MG63 (cell line): ENCODE data around the gene TCN1. TPM values are rescaled to one million over a fixed set of nuclear protein-coding genes. Genes with fewer than 3 reads are reported as not detected.
"Not testable (repeated sequence)": the region's sequence is repeated elsewhere in the genome, so short reads cannot be mapped to it uniquely, and the experiment has no call there.

Source experiments
- DNase-seq: peaks from one replicate; pipeline ENCODE4 v3.0.0-alpha.2; 2020
- H3K27me3 ChIP-seq: fragments of 250-450 bp; sonication (Bioruptor Pico); 2 replicates; pipeline ENCODE4 v1.5.1; 2020; ENCODE audit warnings: mild to moderate bottlenecking, moderate library complexity
- H3K36me3 ChIP-seq: fragments of 250-450 bp; sonication (Bioruptor Pico); 2 replicates; pipeline ENCODE4 v1.5.1; 2020; ENCODE audit warnings: mild to moderate bottlenecking, moderate library complexity
- H3K4me3 ChIP-seq: fragments of 250-450 bp; sonication (Bioruptor Pico); 2 replicates; pipeline ENCODE4 v1.5.1; 2020; ENCODE audit warnings: mild to moderate bottlenecking, moderate library complexity
- H3K9me3 ChIP-seq: fragments of 250-450 bp; sonication (Bioruptor Pico); 2 replicates; pipeline ENCODE4 v1.5.1; 2020; ENCODE audit warnings: mild to moderate bottlenecking, moderate library complexity
- total RNA-seq: library from RNA; depleted of rRNA; stranded (reverse); fragments of >200 nt; shearing (Covaris generic); gene quantifications from 2 replicates; pipeline ENCODE4 v1.2.3, GENCODE V29; 2014; ENCODE audit warnings: low replicate concordance; rRNA removed

TCN1 gene
- total RNA-seq, 1 experiment from 2014 or later = not detected

DNA sequence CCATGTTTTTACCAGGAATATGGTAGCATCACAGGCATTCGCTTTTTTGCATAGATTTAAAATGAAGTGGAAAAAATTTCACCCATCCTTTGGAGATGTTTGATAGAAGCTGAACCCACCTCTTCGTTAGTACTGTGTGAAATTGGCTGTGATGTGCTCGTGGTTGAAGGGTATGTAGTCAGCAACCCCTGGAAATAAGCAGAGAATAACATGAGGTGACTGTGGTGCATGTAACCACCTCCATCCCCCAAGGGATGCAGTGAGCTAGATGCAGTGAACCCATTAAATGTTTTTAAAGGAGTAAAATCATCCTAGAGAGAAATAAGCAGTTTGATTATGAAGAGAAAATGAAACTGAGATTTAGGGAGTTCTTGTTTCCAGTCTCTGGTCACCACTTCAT is 36.9 kb downstream of the TCN1 start:
- no peak for DNase-seq
- Histone ChIP-seq H3K9me3 (no peaks in the 10 kb centered on the region), H3K27me3 (no peaks in the 10 kb centered on the region), H3K4me3 (no peak overlapping the region), H3K36me3 (no peaks in the 10 kb centered on the region)

DNA sequence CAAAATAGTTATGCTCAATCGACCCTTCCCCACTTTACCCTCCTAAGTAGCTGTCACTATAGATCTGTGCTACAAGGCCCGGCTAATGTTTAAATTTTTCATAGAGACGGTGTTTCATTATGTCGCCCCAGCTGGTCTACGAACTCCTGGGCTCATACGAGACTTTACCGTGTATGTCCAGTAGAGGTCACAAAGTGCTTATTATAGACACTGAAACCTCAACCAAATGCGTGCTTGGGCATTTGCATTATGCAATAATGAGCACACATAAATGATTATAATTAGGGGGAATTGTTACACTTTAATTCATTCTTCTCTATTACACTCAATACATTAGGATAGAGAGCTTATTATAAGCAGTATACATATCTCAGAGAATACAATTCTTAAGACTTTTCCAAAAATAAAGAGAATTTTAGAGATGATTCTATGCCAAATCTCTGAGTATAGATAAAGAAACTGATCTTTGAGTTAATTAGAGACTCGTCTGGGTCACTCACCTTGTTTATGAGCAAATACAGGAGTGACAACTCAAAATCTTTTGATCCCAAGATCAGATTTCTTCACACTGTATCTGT is 43.2 kb downstream of the TCN1 start:
- H3K27me3 ChIP-seq = no peaks in the 10 kb centered on the region
- H3K36me3 ChIP-seq = no peaks in the 10 kb centered on the region
- no peaks in the 10 kb centered on the region for H3K9me3 ChIP-seq
- H3K4me3 ChIP-seq = no peak overlapping the region
- peak; percentile 33 for DNase-seq

- no peaks in the 10 kb centered on the region for H3K9me3 ChIP-seq
- DNase-seq = no peak
- no peaks in the 10 kb centered on the region for H3K27me3 ChIP-seq
- H3K4me3 ChIP-seq = no peak overlapping the region
- H3K36me3 ChIP-seq = no peaks in the 10 kb centered on the region
These were observed 47.7 kb downstream of the TCN1 start for GRCh38 chr11:59818572-59818971.

DNA sequence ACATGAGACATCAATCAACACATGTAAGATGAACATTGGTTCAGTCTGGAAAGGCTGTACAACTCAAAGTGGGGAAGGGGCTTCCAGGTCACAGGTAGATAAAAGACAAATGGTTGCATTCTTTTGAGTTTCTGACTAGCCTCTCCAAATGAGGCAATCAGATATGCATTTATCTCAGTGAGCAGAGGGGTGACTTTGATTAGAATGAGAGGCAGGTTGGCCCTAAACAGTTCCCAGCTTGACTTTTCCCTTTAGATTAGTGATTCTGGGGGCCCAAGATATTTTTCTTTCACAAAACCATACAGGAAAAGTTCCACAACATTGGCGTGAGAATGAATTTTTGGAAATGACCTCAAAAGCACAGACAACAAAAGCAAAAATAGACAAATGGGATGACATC is 49.9 kb downstream of the TCN1 start:
- not testable (repeated sequence) for DNase-seq, H3K4me3 ChIP-seq, H3K27me3 ChIP-seq, H3K36me3 ChIP-seq, H3K9me3 ChIP-seq

DNA sequence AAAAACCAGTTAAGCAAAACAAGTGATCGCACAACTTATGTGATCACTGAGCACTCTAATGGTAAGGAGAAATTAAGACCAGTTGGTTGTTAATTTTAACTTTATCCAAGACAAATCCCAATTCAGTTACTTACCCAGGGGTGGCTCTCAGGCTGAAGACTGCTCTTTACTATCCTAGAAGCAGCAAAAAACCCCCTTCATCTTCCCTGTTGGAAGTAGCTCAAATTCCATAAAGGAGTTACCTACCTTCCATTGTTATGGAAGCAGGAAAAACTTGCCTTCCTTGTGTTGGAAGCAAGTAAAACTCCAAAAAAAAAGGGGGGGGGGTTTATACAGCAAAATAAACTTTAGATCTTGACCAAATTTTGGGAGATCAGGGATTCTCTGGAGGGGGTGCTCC is 50.5 kb downstream of the TCN1 start:
- Histone ChIP-seq H3K36me3 (no peaks in the 10 kb centered on the region), H3K4me3 (no peak overlapping the region), H3K27me3 (no peaks in the 10 kb centered on the region), H3K9me3 (no peaks in the 10 kb centered on the region)
- no peak for DNase-seq

DNA sequence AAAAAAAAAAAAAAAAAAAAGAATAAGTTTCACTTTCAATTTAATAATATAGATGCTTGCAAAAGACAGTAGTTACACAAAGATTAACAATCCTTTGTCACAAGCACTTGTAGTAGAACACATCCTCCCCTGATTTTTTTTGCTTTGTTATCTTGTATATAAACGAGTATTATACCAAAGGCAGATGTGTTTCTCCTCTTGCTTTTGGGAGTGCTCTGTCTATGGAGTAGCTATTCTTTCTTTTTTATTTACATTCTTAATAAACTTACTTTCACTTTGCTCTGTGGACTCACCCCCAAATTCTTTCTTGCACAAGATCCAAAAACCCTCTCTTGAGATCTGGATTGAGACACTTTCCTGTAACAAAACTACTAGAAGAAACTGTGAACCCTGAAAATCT is 52.3 kb downstream of the TCN1 start:
- Histone ChIP-seq H3K27me3 (no peaks in the 10 kb centered on the region), H3K9me3 (no peaks in the 10 kb centered on the region), H3K4me3 (peak overlapping the region; percentile 16; the same call in 1 of the 2 replicates), H3K36me3 (peaks cover 3% of the 10 kb centered on the region; the same call in 1 of the 2 replicates)
- no peak for DNase-seq

DNA sequence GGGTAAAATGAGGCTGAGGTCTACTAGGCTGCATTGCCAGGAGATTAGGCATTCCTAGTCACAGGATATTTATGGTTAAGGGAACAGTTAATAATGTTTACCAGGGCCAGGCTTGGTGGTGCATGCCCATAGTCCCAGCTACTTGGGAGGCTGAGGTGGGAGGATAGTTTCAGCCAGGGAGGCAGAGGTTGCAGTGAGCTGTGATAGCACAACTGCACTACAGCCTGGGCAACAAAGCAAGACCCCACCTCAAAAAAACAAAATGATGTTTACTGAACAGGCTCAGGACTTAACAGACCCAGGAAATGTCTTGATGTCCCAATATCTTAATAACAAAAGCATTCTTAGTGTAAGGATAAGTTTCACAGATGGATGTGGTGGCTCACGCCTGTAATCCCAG is 52.9 kb downstream of the TCN1 start:
- H3K9me3 ChIP-seq = no peaks in the 10 kb centered on the region
- DNase-seq = no peak

DNA sequence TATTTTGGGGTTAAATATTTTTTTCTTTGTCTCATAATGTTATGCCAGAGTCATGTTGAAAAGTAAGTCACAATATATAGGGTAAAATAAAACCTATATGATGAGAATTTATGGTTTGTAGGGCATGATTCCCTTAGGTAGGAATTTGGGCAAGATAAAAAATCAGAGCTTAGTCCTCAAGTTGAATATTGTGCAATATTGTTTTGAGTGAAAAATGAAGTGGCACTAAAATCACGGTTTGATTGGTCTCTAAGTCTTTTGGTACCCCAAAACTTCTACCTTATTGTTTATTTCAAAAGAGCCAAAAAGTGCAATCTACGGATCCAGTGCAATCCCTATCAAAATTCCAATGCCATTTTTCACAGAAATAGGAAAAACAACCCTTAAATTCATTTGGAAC is 54.1 kb downstream of the TCN1 start:
- no peak for DNase-seq
- no peaks in the 10 kb centered on the region for H3K9me3 ChIP-seq
- H3K36me3 ChIP-seq = peaks cover 13% of the 10 kb centered on the region
- H3K4me3 ChIP-seq = no peak overlapping the region
- no peaks in the 10 kb centered on the region for H3K27me3 ChIP-seq

More for the DNA sequence above, 52.9 kb downstream of the TCN1 start:
- no peak overlapping the region for H3K4me3 ChIP-seq
- H3K27me3 ChIP-seq = no peaks in the 10 kb centered on the region
- H3K36me3 ChIP-seq = peaks cover 7% of the 10 kb centered on the region; the same call in 1 of the 2 replicates

DNA sequence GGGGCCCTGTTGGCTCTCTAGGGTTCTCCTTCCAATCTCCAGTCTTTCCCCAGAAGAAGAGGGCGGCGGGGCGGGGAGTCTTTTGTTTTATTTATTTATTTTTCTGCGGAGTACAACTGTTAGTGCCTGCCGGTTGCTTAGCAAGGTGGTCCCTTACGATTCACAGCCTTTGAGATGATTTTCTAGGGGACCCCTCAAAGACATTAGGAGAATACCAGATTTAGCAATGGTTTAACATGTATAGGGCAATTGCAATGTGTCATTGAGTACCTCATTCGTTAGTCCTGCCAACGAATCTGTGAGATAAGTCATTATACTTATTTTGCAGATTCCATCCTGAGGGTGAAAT is 55.4 kb downstream of the TCN1 start:
- no peak for DNase-seq

DNA sequence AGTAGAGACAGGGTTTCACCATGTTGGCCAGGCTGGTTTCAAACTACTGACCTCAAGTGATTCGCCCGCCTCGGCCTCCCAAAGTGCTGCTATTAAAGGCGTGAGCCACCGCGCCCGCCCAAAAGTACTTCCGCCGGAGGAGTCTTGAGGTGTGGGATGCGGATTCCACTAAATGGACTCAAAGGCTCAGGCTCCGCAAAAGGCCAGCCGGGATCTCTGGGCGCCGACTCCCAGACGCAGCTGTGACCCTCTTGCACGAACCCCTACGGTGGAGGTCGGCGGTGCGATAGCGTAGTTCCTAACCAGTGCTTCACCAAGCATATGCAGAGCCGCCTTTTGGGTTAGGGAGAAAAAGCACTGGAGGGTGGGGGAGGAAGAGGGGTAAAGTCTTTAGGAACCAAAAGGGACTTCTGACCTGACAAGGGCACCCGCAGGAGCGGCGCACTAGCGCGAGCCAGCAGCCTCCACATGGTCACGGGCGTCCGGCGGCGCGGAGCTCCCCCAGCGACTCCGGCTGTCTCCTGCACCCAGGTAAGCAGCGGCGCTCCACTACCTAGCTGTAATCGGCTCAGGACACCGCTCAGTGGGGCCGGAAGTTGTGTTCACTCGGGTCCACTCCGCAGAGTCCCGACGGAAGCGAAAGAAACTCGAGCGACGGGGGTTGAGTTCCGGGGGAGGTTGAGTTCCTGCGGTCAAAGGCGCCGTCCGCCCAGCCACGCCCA is 55.9 kb downstream of the TCN1 start, which contains the start of gene MRPL16:
MRPL16 (minus strand) TSS at position 590 of the 722 bp plus-strand sequence; CDS start at position 470, 120 bp downstream.
- Histone ChIP-seq H3K36me3 (peaks cover 29% of the 10 kb centered on the region), H3K27me3 (no peaks in the 10 kb centered on the region)
- DNase-seq = peak; percentile 87

More for the DNA sequence above, 55.4 kb downstream of the TCN1 start:
- Histone ChIP-seq H3K27me3 (no peaks in the 10 kb centered on the region), H3K4me3 (peak overlapping the region; percentile 96), H3K36me3 (peaks cover 25% of the 10 kb centered on the region), H3K9me3 (no peaks in the 10 kb centered on the region)

DNA sequence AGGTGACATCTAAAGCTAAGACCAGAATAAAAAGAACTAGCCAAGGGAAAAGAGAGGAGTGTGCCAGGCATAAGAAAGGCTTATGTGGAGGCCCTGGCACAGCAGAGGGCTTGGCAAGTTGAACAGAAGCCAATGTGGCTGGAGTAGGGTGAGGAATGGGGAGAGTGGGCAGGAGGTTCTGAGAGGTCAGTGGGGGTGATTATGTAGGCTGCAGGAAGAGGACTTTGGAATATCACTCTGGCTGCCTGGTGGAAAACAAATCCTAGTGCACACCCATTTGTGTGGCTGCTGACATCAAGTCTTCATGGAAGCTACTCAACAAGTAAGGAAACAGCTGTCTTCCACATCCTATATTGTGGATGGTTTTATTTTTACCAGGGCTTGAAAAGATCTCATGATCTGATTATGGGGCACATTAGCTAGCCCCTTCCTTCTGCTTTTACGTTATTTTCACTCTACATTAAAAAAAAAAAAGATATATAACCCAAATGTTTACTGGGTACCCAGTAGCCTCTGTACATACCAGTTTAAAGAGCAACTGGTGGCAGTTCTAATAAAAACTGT is 59.2 kb downstream of the TCN1 start:
- Histone ChIP-seq H3K36me3 (peaks cover 40% of the 10 kb centered on the region), H3K27me3 (no peaks in the 10 kb centered on the region), H3K9me3 (no peaks in the 10 kb centered on the region), H3K4me3 (no peak overlapping the region)
- DNase-seq = no peak

More for the DNA sequence above, 55.9 kb downstream of the TCN1 start, which contains the start of gene MRPL16:
- Histone ChIP-seq H3K9me3 (no peaks in the 10 kb centered on the region), H3K4me3 (peak within 1 kb of the TSS; percentile 96)

GRCh38 chr11:59804061-59804460 is 62.2 kb downstream of the TCN1 start:
- no peak overlapping the region for H3K4me3 ChIP-seq
- no peak for DNase-seq
- H3K27me3 ChIP-seq = no peaks in the 10 kb centered on the region
- H3K36me3 ChIP-seq = peaks cover 38% of the 10 kb centered on the region
- H3K9me3 ChIP-seq = no peaks in the 10 kb centered on the region

Other genes starting within 250 kb of the TCN1 start
- gene PATL1, start 197.4 kb downstream of the TCN1 start, total RNA-seq = 8.4 and 9.9 TPM in 2 replicates
- not detected in 2 replicates for gene OR10V1, start 152.6 kb downstream of the TCN1 start, total RNA-seq
- gene STX3, start 111.1 kb downstream of the TCN1 start, total RNA-seq = 5.6 and 9.4 TPM in 2 replicates
- 71.5 and 139 TPM in 2 replicates for gene MRPL16, start 55.7 kb downstream of the TCN1 start, total RNA-seq
- not detected in 2 replicates for gene CBLIF, start 21.0 kb downstream of the TCN1 start, total RNA-seq
- gene OOSP3, start 12.3 kb upstream of the TCN1 start, total RNA-seq = not detected in 2 replicates
- not detected in 2 replicates for gene OOSP1, start 71.9 kb upstream of the TCN1 start, total RNA-seq
- gene OOSP4A, start 97.5 kb upstream of the TCN1 start, total RNA-seq = not detected in 2 replicates
- gene OOSP4B, start 150.7 kb upstream of the TCN1 start, total RNA-seq = not detected in 2 replicates
- gene OOSP2, start 173.9 kb upstream of the TCN1 start, total RNA-seq = not detected in 2 replicates
- gene MS4A3, start 190.2 kb upstream of the TCN1 start, total RNA-seq = not detected in 2 replicates
- gene MS4A2, start 222.2 kb upstream of the TCN1 start, total RNA-seq = not detected in 2 replicates